ENCODE measurements around the gene U2AF2.

U2AF2 gene

DNA sequence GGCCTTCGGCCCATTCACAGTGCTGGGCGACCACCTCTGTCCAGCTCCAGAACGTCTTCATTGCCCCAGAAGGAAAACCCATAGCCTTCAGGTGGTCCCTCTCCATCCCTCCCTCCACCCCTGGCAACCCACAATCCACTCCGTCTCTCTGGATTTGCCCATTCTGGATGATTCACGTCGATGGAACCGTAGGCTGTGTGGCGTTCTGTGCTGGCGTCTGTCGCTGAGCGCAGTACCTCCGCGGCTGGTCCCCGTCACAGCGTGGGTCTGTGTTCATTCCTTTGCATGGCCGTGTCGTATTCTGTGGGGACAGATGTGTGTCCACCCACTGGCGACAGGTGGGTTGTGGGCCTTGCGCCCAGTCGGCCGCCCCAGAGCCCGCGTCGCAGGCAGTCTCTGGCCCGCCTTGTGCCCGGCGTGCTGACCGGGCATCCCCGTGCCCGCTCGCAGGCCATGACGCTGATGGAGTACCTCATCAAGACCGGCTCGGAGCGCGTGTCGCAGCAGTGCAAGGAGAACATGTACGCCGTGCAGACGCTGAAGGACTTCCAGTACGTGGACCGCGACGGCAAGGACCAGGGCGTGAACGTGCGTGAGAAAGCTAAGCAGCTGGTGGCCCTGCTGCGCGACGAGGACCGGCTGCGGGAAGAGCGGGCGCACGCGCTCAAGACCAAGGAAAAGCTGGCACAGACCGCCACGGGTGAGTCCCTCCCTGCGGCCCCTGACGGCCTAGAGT lies 30.3 kb downstream of the U2AF2 start:
- intact Hi-C loops (cut with DNase I; ENCODE audit: low total_unique reads): no loop called here
- H3K4me3 ChIP-seq: no peak overlapping the region
- TF ChIP-seq, protein P1, sequence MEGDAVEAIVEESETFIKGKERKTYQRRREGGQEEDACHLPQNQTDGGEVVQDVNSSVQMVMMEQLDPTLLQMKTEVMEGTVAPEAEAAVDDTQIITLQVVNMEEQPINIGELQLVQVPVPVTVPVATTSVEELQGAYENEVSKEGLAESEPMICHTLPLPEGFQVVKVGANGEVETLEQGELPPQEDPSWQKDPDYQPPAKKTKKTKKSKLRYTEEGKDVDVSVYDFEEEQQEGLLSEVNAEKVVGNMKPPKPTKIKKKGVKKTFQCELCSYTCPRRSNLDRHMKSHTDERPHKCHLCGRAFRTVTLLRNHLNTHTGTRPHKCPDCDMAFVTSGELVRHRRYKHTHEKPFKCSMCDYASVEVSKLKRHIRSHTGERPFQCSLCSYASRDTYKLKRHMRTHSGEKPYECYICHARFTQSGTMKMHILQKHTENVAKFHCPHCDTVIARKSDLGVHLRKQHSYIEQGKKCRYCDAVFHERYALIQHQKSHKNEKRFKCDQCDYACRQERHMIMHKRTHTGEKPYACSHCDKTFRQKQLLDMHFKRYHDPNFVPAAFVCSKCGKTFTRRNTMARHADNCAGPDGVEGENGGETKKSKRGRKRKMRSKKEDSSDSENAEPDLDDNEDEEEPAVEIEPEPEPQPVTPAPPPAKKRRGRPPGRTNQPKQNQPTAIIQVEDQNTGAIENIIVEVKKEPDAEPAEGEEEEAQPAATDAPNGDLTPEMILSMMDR (IDR thresholded peaks at IDR 0.05): no peak
- no peak for DNase-seq
- peaks cover 0 to 4% (median 0%) of the 10 kb centered on the region in 4 donors for H3K4me1 ChIP-seq
- H3K36me3 ChIP-seq: peaks cover 54 to 98% (median 93%) of the 10 kb centered on the region in 3 donors
- no peak overlapping the region for H3K27ac ChIP-seq
- no peaks in the 10 kb centered on the region for H3K9me3 ChIP-seq
- no peaks in the 10 kb centered on the region for H3K27me3 ChIP-seq

DNA sequence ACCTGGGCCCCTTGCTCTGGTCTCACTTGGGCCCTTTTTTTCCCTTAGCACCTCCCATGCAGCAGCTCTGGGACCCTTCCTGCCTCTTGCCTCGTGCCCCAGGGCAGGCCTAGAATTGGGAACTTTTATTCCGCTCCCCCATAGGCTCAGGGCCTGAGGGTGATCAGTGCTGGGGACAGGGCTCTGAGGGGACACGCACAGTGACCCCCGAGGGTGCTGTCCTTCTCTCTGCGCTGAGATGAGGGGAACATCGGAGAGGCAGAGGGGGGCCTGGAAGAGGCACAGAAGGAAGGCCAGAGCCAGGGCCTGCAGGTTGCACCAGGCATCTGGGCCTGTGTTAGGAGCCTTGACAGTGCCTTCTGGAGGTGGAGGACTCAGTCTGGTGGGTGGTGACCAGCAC lies 30.9 kb downstream of the U2AF2 start:
- H3K9me3 ChIP-seq: no peaks in the 10 kb centered on the region
- no peak overlapping the region for H3K4me3 ChIP-seq
- peaks cover 0 to 2% (median 0%) of the 10 kb centered on the region in 4 donors for H3K4me1 ChIP-seq
- TF ChIP-seq, protein P1 (IDR thresholded peaks at IDR 0.05): no peak
- intact Hi-C loops (cut with DNase I; ENCODE audit: low total_unique reads): no loop called here
- H3K36me3 ChIP-seq: peaks cover 60 to 98% (median 95%) of the 10 kb centered on the region in 3 donors
- no peak for DNase-seq
- H3K27ac ChIP-seq: no peak overlapping the region
- H3K27me3 ChIP-seq: no peaks in the 10 kb centered on the region

DNA sequence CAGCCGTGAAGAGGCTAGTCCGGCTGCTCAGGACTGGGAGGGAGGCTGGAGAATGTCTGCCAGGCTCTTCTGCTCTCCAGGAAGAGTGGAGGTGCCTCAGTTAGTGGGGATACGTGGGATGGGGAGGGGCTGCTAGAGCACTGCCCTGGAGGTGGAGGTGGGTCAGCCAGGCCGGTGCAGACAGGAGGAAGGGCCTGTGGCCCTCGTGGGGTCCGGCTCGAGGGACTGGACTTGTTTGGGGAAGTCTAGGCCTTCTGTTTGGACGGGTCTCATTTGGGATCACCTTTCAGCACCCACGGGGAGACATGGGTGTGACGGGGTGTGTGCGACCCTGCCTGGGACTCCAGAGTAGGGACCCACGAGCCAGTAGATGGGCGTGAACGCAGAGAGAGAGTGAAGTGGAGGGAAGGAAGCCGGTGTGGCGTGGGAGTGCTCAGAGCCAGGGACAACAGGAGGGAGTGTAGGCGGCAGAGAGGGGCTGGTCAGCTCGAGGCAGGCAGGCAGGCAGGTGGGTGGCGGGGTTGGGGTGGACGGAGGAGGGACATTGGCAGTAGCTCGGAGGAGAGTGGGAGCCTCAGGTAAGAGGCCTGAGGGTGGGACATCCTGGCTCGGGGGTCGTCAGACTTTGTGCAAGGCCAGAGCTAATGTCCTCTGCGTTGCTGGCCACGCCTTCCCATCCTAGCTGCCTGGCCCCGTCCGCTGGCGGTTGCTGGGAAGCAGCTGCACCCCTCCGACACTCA lies 31.6 kb downstream of the U2AF2 start:
- Histone ChIP-seq H3K27ac (no peak overlapping the region), H3K9me3 (no peaks in the 10 kb centered on the region), H3K4me3 (no peak overlapping the region), H3K27me3 (no peaks in the 10 kb centered on the region), H3K36me3 (peaks cover 59 to 98% (median 95%) of the 10 kb centered on the region in 3 donors), H3K4me1 (no peaks in the 10 kb centered on the region)
- intact Hi-C loops (cut with DNase I; ENCODE audit: low total_unique reads): no loop called here
- no peak for DNase-seq
- TF ChIP-seq, protein P1 (IDR thresholded peaks at IDR 0.05): no peak

DNA sequence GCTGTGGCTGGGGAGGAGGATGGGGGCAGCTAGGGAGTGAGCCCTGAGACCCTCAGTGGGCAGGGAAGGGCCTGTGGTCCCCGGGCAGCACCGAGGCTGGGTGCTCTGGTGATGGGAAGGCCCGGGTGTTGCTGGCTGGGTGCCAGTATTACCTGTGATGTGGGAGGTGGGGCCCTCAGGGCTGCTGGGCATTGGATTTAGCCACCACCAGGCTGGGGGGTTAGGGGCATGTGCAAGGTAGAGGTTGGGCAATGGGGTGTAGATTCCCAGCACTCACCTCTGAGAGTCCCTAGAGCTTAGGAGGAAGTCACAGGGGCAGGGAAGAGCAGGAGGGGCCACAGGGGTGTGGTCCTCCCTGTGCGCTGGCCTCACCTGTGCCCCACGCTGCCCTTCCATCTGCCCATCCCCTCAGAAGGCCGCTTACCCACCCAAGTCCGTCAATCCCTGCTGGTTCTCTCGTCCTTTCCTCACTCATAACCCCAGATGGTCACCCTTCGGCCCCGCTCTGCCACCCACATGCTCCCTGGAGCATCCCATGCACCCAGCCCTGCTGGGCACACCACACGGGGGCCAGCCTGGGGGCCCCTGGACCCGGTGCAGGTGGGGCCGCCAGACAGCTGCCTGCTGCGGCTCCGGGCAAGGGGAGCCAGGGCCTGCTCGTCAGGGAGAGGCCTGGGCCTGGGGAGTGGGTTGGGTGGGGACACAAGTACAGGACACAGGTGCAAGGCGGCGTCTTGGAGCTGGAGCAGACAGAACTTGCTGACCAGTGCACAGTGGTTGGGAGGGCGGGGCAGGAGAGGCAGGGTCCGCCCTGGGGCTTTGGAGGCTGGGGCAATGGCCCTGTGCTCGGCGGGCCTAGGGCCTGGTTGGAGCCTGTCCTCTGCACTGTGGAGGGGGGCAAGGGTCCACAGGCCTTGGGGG lies 32.7 kb downstream of the U2AF2 start:
- intact Hi-C loops (cut with DNase I; ENCODE audit: low total_unique reads): no loop called here
- Histone ChIP-seq H3K4me1 (no peaks in the 10 kb centered on the region), H3K4me3 (no peak overlapping the region), H3K27me3 (no peaks in the 10 kb centered on the region), H3K9me3 (no peaks in the 10 kb centered on the region), H3K27ac (no peak overlapping the region), H3K36me3 (peaks cover 56 to 100% (median 97%) of the 10 kb centered on the region in 3 donors)
- DNase-seq: no peak
- TF ChIP-seq, protein P1 (IDR thresholded peaks at IDR 0.05): no peak

DNA sequence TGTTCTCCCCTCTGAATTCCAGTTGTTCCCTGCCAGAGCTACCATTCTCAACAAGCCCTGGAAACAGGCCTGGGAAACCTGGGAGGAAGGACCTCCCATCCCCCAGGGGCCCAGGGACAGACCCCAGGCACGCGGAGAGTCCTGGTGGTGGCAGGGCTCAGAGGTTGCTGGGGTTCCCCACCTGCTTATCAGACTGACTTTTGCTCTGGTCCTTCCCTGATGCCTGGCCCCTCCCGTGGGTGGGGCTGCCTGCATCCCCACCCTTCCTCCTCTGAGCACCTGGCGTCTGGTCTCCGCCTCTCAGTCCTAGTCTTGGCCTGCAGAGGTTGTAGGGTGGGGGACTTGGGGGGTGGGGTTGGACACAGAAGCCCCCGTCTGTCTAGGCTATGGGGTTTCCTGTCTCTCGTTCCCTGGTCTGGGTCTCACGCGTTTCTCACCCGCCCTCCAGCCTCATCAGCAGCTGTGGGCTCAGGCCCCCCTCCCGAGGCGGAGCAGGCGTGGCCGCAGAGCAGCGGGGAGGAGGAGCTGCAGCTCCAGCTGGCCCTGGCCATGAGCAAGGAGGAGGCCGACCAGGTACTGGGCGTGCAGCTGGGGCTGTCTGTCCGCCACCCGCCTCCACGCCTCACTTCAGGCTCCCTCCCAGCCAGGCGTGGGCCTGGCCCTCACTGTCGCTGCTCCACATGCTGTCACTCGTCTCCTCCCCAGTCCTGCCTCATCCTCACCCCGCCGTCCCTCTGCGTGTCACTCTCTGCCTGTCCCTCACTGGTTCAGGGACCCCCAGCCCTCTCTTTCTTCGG lies 33.8 kb downstream of the U2AF2 start:
- H3K27me3 ChIP-seq: no peaks in the 10 kb centered on the region
- TF ChIP-seq, protein P1 (IDR thresholded peaks at IDR 0.05): no peak
- H3K9me3 ChIP-seq: no peaks in the 10 kb centered on the region
- no peaks in the 10 kb centered on the region for H3K4me1 ChIP-seq
- intact Hi-C loops (cut with DNase I; ENCODE audit: low total_unique reads): no loop called here
- DNase-seq: no peak
- no peak overlapping the region for H3K4me3 ChIP-seq
- peaks cover 66 to 100% (median 98%) of the 10 kb centered on the region in 3 donors for H3K36me3 ChIP-seq
- H3K27ac ChIP-seq: no peak overlapping the region
